WTC11 (cell line): ENCODE data around the gene TTLL11. TPM values are rescaled to one million over a fixed set of nuclear protein-coding genes. Genes with fewer than 3 reads are reported as not detected.

Experiments
- ATAC-seq: fragments of 200-7000 bp; cut with Tn5 transposase; 2 replicates; pipeline ENCODE4 v1.10.0; 2021; ENCODE audit warnings: mild to moderate bottlenecking, moderate library complexity
- CTCF ChIA-PET: fragments of 300-600 bp; sonication (Branson Sonifier 250); formaldehyde crosslinking; loops from one replicate; lab custom pipeline; 2021; ENCODE audit warnings: antibody characterized with exemption; lab: Charles Lee
- POLR2A ChIA-PET: fragments of 350-600 bp; sonication (Branson Sonifier 250); formaldehyde crosslinking; loops from one replicate; lab custom pipeline; 2021; ENCODE audit warnings: antibody characterized with exemption; lab: Charles Lee
- DNase-seq: peaks from one replicate; pipeline ENCODE4 v3.0.0; 2021; ENCODE audit warnings: low spot score
- H3K27ac Mint-ChIP-seq: 2 replicates; pipeline ENCODE4 v1.8.0; 2021; ENCODE audit warnings: mixed read lengths
- H3K27me3 Mint-ChIP-seq: 2 replicates; pipeline ENCODE4 v1.8.0; 2021; ENCODE audit warnings: low read depth, mild to moderate bottlenecking, moderate library complexity, mixed read lengths
- H3K36me3 Mint-ChIP-seq: 2 replicates; pipeline ENCODE4 v1.8.0; 2021; ENCODE audit warnings: mixed read lengths
- H3K4me1 Mint-ChIP-seq: 2 replicates; pipeline ENCODE4 v1.8.0; 2022; ENCODE audit warnings: mixed read lengths
- H3K4me3 Mint-ChIP-seq: 2 replicates; pipeline ENCODE4 v1.8.0; 2021; ENCODE audit warnings: mild to moderate bottlenecking, moderate library complexity, mixed read lengths
- H3K9me3 Mint-ChIP-seq: 2 replicates; pipeline ENCODE4 v1.8.0; 2021; ENCODE audit warnings: mixed read lengths
- AR ChIP-seq: fragments of 250-450 bp; sonication (Bioruptor Pico); IDR thresholded peaks from 2 replicates; pipeline ENCODE4 v1.9.0; 2021; ENCODE audit warnings: mild to moderate bottlenecking
- ATF6 ChIP-seq: sonication (generic); formaldehyde crosslinking; IDR thresholded peaks from 2 replicates; pipeline ENCODE4 v1.8.1; 2023; ENCODE audit warnings: mild to moderate bottlenecking, missing genetic modification reagents
- CREM ChIP-seq: sonication (generic); formaldehyde crosslinking; IDR thresholded peaks from 2 replicates; pipeline ENCODE4 v1.8.1; 2022; ENCODE audit warnings: mild to moderate bottlenecking, missing genetic modification reagents, moderate library complexity
- CTCF ChIP-seq: fragments of 200-600 bp; IDR thresholded peaks from 2 replicates; pipeline ENCODE4 v1.8.0; 2022; ENCODE audit warnings: antibody characterized with exemption
- E2F4 ChIP-seq: sonication (generic); formaldehyde crosslinking; IDR thresholded peaks from 2 replicates; pipeline ENCODE4 v1.8.1; 2022; ENCODE audit warnings: low read depth, mild to moderate bottlenecking, moderate library complexity, missing genetic modification reagents, borderline replicate concordance
- ERG ChIP-seq: fragments of 250-450 bp; sonication (Bioruptor Pico); IDR thresholded peaks from 2 replicates; pipeline ENCODE4 v1.8.0; 2021; ENCODE audit warnings: mild to moderate bottlenecking
- ETV6 ChIP-seq: sonication (generic); formaldehyde crosslinking; IDR thresholded peaks from 2 replicates; pipeline ENCODE4 v1.8.1; 2022; ENCODE audit warnings: mild to moderate bottlenecking, missing genetic modification reagents
- FOXK1 ChIP-seq: sonication (generic); formaldehyde crosslinking; IDR thresholded peaks from 2 replicates; pipeline ENCODE4 v1.8.0; 2022; ENCODE audit warnings: mild to moderate bottlenecking, moderate library complexity, missing genetic modification reagents
- FOXP1 ChIP-seq: sonication (generic); formaldehyde crosslinking; IDR thresholded peaks from 2 replicates; pipeline ENCODE4 v1.8.0; 2022; ENCODE audit warnings: missing genetic modification reagents, mild to moderate bottlenecking, moderate library complexity, borderline replicate concordance
- HMGXB4 ChIP-seq: sonication (generic); formaldehyde crosslinking; IDR thresholded peaks from 2 replicates; pipeline ENCODE4 v1.8.1; 2023; ENCODE audit warnings: mild to moderate bottlenecking, moderate library complexity, missing genetic modification reagents
- IRF1 ChIP-seq: sonication (generic); formaldehyde crosslinking; IDR thresholded peaks from 2 replicates; pipeline ENCODE4 v1.8.0; 2023; ENCODE audit warnings: missing genetic modification reagents
- MLX ChIP-seq: sonication (generic); formaldehyde crosslinking; IDR thresholded peaks from 2 replicates; pipeline ENCODE4 v1.8.1; 2023; ENCODE audit warnings: mild to moderate bottlenecking, missing genetic modification reagents, moderate library complexity
- NFATC4 ChIP-seq: fragments of 250-450 bp; sonication (Bioruptor Pico); IDR thresholded peaks from 2 replicates; pipeline ENCODE4 v1.9.0; 2021; ENCODE audit warnings: mild to moderate bottlenecking
- OVOL2 ChIP-seq: fragments of 250-450 bp; sonication (Bioruptor Pico); IDR thresholded peaks from 2 replicates; pipeline ENCODE4 v1.9.0; 2021; ENCODE audit warnings: mild to moderate bottlenecking, borderline replicate concordance
- PRRX2 ChIP-seq: fragments of 250-450 bp; sonication (Bioruptor Pico); IDR thresholded peaks from 2 replicates; pipeline ENCODE4 v1.8.0; 2021; ENCODE audit warnings: mild to moderate bottlenecking
- RELA ChIP-seq: sonication (generic); formaldehyde crosslinking; IDR thresholded peaks from 2 replicates; pipeline ENCODE4 v1.8.1; 2022; ENCODE audit warnings: missing genetic modification reagents, mild to moderate bottlenecking, borderline replicate concordance
- ZNF138 ChIP-seq: sonication (generic); formaldehyde crosslinking; conservative IDR thresholded peaks from 2 replicates; pipeline ENCODE4 v1.8.1; 2022; ENCODE audit warnings: mild to moderate bottlenecking, moderate library complexity, missing genetic modification reagents
- ZNF317 ChIP-seq: sonication (generic); formaldehyde crosslinking; IDR thresholded peaks from 2 replicates; pipeline ENCODE4 v1.8.1; 2023; ENCODE audit warnings: low read depth, mild to moderate bottlenecking, moderate library complexity, missing genetic modification reagents, borderline replicate concordance
- total RNA-seq: library from RNA; stranded (reverse); gene quantifications from 3 replicates; pipeline ENCODE4 v1.2.3, GENCODE V29; 2021

The TTLL11 gene
- total RNA-seq, 1 experiment from 2014 or later: 1.1 TPM

GRCh38 chr9:121925935-121926334 is 167.2 kb downstream of the TTLL11 start (continued):
- TF ChIP-seq ATF6 (CRISPR knock-in tag) (no peak), ZNF138 (no peak), E2F4 (no peak), MLX (no peak)

- ChIA-PET CTCF (interaction anchor here (0.6 kb wide), 1 partner anchor 198 kb away, joined by 3 read pairs; no protein-coding TSS in a partner anchor), POLR2A (no interaction called here)
- Mint-ChIP-seq H3K36me3 (no peaks in the 10 kb centered on the region), H3K4me1 (no peaks in the 10 kb centered on the region), H3K27ac (no peak overlapping the region), H3K4me3 (no peak overlapping the region), H3K27me3 (0 out of 2 replicates have a peak, but pooled peaks cover 2% of the 10 kb centered on the region), H3K9me3 (no peaks in the 10 kb centered on the region)
- TF ChIP-seq CTCF: no peak
- TF ChIP-seq HMGXB4 (CRISPR knock-in tag): no peak
- no peak for TF ChIP-seq ETV6
- TF ChIP-seq FOXK1 (CRISPR knock-in tag): no peak
- no peak for TF ChIP-seq ZNF317 (CRISPR knock-in tag)
- TF ChIP-seq FOXP1: no peak
- TF ChIP-seq ERG (CRISPR knock-in tag): no peak
- no peak for TF ChIP-seq CREM (CRISPR knock-in tag)
- no peak for TF ChIP-seq AR
- no peak for TF ChIP-seq RELA
- no peak for TF ChIP-seq PRRX2 (CRISPR knock-in tag)
- TF ChIP-seq IRF1 (CRISPR knock-in tag): no peak
- TF ChIP-seq OVOL2 (CRISPR knock-in tag): no peak
- no peak for TF ChIP-seq NFATC4 (CRISPR knock-in tag)
- DNase-seq (no peak), ATAC-seq (no peak)
Measured at GRCh38 chr9:121924700-121925099, 168.4 kb downstream of the TTLL11 start.
